Adipocyte (in vitro differentiated cells): Measurements from ENCODE around the gene ZNF208.
"Not testable (repeated sequence)": the region's sequence is repeated elsewhere in the genome, so short reads cannot be mapped to it uniquely, and the experiment has no call there.

Source experiments
- DNase-seq: peaks from one replicate; pipeline ENCODE4 v3.0.0-alpha.2; 2015; ENCODE audit warnings: low read depth
- H3K27me3 ChIP-seq: replicated peaks from 2 replicates; pipeline ENCODE4 v1.7.0; 2013; ENCODE audit warnings: mild to moderate bottlenecking, low read length, moderate library complexity; ENCODE audit not compliant: control insufficient read depth, insufficient read depth
- H3K36me3 ChIP-seq: 2 replicates; pipeline ENCODE4 v1.7.0; 2013; ENCODE audit warnings: low read length, mild to moderate bottlenecking, moderate library complexity; ENCODE audit not compliant: control insufficient read depth, insufficient read depth, severe bottlenecking
- H3K4me1 ChIP-seq: 2 replicates; pipeline ENCODE4 v1.7.0; 2013; ENCODE audit warnings: mild to moderate bottlenecking, low read length, moderate library complexity; ENCODE audit not compliant: control insufficient read depth, insufficient read depth
- H3K4me3 ChIP-seq: 2 replicates; pipeline ENCODE4 v1.7.0; 2013; ENCODE audit warnings: mild to moderate bottlenecking, low read length, moderate library complexity
- H3K9ac ChIP-seq: 2 replicates; pipeline ENCODE4 v1.7.0; 2013; ENCODE audit warnings: mild to moderate bottlenecking, low read length, moderate library complexity
- H3K9me3 ChIP-seq: 2 replicates; pipeline ENCODE4 v1.7.0; 2013; ENCODE audit warnings: mild to moderate bottlenecking, low read length, moderate library complexity; ENCODE audit not compliant: control insufficient read depth

Gene ZNF208

DNA sequence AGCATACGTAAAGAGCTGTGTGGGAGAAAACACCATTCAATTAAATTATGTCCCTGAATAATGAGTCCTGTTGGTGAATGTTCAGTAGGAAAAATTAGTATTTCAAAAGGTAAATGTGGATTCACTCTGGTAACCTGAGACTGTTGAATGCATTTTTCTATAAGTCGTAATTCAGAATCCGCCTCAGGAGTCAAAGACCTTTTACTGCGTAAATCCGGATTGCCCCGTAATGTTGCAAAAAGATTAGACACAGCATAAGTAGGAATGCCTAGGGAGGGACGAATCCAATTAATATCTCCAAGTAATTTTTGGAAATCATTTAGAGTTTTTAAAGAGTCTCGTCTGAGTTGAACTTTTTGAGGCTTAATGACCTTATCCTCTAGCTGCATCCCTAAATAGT, 126.0 kb downstream of the ZNF208 start:
- H3K9ac ChIP-seq, H3K4me1 ChIP-seq, H3K36me3 ChIP-seq, DNase-seq, H3K4me3 ChIP-seq, H3K27me3 ChIP-seq: not testable (repeated sequence)
- peaks cover 15% of the 10 kb centered on the region for H3K9me3 ChIP-seq

DNA sequence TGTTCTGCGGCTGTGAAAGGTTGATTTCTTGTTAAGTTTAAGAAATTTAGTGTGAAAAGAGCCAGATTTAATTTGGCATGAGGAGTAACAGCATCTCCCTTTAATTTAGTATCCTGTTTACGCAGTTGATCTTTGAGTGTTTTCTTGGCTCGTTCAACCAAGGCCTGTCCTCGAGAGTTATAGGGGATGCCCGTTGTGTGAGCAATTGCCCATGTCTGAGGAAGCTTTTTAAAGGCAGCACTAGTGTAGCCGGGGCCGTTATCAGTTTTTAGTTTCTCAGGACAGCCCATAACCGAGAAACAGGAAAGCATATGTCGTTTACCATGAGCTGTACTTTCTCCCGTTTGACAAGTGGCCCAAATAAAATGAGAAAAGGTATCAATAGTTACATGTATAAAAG, 127.2 kb downstream of the ZNF208 start:
- H3K9ac ChIP-seq: no peak overlapping the region
- H3K9me3 ChIP-seq: peaks cover 15% of the 10 kb centered on the region
- H3K4me3 ChIP-seq: no peak overlapping the region
- H3K27me3 ChIP-seq: no peaks in the 10 kb centered on the region
- H3K36me3 ChIP-seq: no peaks in the 10 kb centered on the region
- no peak for DNase-seq
- H3K4me1 ChIP-seq: no peaks in the 10 kb centered on the region
